ENCODE data around the gene ABCA7. TPM values are rescaled to one million over a fixed set of nuclear protein-coding genes. Genes with fewer than 3 reads are reported as not detected.

Gene ABCA7
- total and polyA plus RNA-seq, 4 donors = 9.4 to 23.7 (median 15.7) TPM

GRCh38 chr19:993831-994393 lies 46.0 kb upstream of the ABCA7 start:
- peaks cover 17% of the 10 kb centered on the region for H3K4me1 ChIP-seq (ENCODE audit: control insufficient read depth, insufficient read depth, low read length)
- no peak overlapping the region for H3K4me3 ChIP-seq (ENCODE audit: low read depth, low read length)
- no peak overlapping the region for H3K27ac ChIP-seq (ENCODE audit: low read depth, low read length)
- H3K27me3 ChIP-seq (ENCODE audit: control insufficient read depth, insufficient read depth, low read length) = peaks cover 36% of the 10 kb centered on the region
- peaks cover 68% of the 10 kb centered on the region for H3K36me3 ChIP-seq (ENCODE audit: control insufficient read depth, insufficient read depth, low read length)
- no peaks in the 10 kb centered on the region for H3K9me3 ChIP-seq (ENCODE audit: control insufficient read depth, insufficient read depth, low read length)
- 89% methylated on average over 43 of the region's 43 CpGs for WGBS (ENCODE audit: insufficient coverage)
- no peak for DNase-seq (ENCODE audit: low read depth in 4 of 6, low spot score in 6 of 6)

GRCh38 chr19:994516-994915 lies 45.4 kb upstream of the ABCA7 start:
- Histone ChIP-seq H3K36me3 (ENCODE audit: control insufficient read depth, insufficient read depth, low read length) (peaks cover 62% of the 10 kb centered on the region), H3K9me3 (ENCODE audit: control insufficient read depth, insufficient read depth, low read length) (no peaks in the 10 kb centered on the region), H3K27me3 (ENCODE audit: control insufficient read depth, insufficient read depth, low read length) (peaks cover 42% of the 10 kb centered on the region), H3K4me1 (ENCODE audit: control insufficient read depth, insufficient read depth, low read length) (peaks cover 17% of the 10 kb centered on the region), H3K27ac (ENCODE audit: low read depth, low read length) (no peak overlapping the region), H3K4me3 (ENCODE audit: low read depth, low read length) (no peak overlapping the region)
- DNase-seq (ENCODE audit: low read depth in 4 of 6, low spot score in 6 of 6) = no peak
- 91% methylated on average over 14 of the region's 18 CpGs for WGBS (ENCODE audit: insufficient coverage)

- Histone ChIP-seq H3K4me3 (ENCODE audit: low read depth, low read length) (no peak overlapping the region), H3K4me1 (ENCODE audit: control insufficient read depth, insufficient read depth, low read length) (peaks cover 17% of the 10 kb centered on the region), H3K36me3 (ENCODE audit: control insufficient read depth, insufficient read depth, low read length) (peaks cover 55% of the 10 kb centered on the region), H3K9me3 (ENCODE audit: control insufficient read depth, insufficient read depth, low read length) (no peaks in the 10 kb centered on the region), H3K27ac (ENCODE audit: low read depth, low read length) (no peak overlapping the region), H3K27me3 (ENCODE audit: control insufficient read depth, insufficient read depth, low read length) (peaks cover 48% of the 10 kb centered on the region)
- WGBS (ENCODE audit: insufficient coverage) = 59% methylated on average over 26 of the region's 26 CpGs
- DNase-seq (ENCODE audit: low read depth in 4 of 6, low spot score in 6 of 6) = peak in 1 of 6 donors; percentile 10
Measured at GRCh38 chr19:995051-995827, 44.7 kb upstream of the ABCA7 start.

- Histone ChIP-seq H3K36me3 (ENCODE audit: control insufficient read depth, insufficient read depth, low read length) (peaks cover 45% of the 10 kb centered on the region), H3K9me3 (ENCODE audit: control insufficient read depth, insufficient read depth, low read length) (no peaks in the 10 kb centered on the region), H3K27ac (ENCODE audit: low read depth, low read length) (no peak overlapping the region), H3K27me3 (ENCODE audit: control insufficient read depth, insufficient read depth, low read length) (peaks cover 54% of the 10 kb centered on the region), H3K4me3 (ENCODE audit: low read depth, low read length) (no peak overlapping the region), H3K4me1 (ENCODE audit: control insufficient read depth, insufficient read depth, low read length) (peaks cover 23% of the 10 kb centered on the region)
- DNase-seq (ENCODE audit: low read depth in 4 of 6, low spot score in 6 of 6) = peak in 2 of 6 donors; percentile 39 to 53
- 11% methylated on average over 64 of the region's 64 CpGs for WGBS (ENCODE audit: insufficient coverage)
Measured at GRCh38 chr19:996051-996838, 43.7 kb upstream of the ABCA7 start.

GRCh38 chr19:998064-998463 lies 41.8 kb upstream of the ABCA7 start:
- WGBS (ENCODE audit: insufficient coverage) = 40% methylated on average over 6 of the region's 6 CpGs
- Histone ChIP-seq H3K27me3 (ENCODE audit: control insufficient read depth, insufficient read depth, low read length) (peaks cover 66% of the 10 kb centered on the region), H3K27ac (ENCODE audit: low read depth, low read length) (no peak overlapping the region), H3K4me3 (ENCODE audit: low read depth, low read length) (no peak overlapping the region), H3K36me3 (ENCODE audit: control insufficient read depth, insufficient read depth, low read length) (peaks cover 30% of the 10 kb centered on the region), H3K9me3 (ENCODE audit: control insufficient read depth, insufficient read depth, low read length) (no peaks in the 10 kb centered on the region), H3K4me1 (ENCODE audit: control insufficient read depth, insufficient read depth, low read length) (peaks cover 29% of the 10 kb centered on the region)
- DNase-seq (ENCODE audit: low read depth in 4 of 6, low spot score in 6 of 6) = no peak

GRCh38 chr19:999379-999719 lies 40.6 kb upstream of the ABCA7 start:
- H3K27ac ChIP-seq (ENCODE audit: low read depth, low read length) = no peak overlapping the region
- H3K4me3 ChIP-seq (ENCODE audit: low read depth, low read length) = no peak overlapping the region
- peaks cover 17% of the 10 kb centered on the region for H3K36me3 ChIP-seq (ENCODE audit: control insufficient read depth, insufficient read depth, low read length)
- peaks cover 66% of the 10 kb centered on the region for H3K27me3 ChIP-seq (ENCODE audit: control insufficient read depth, insufficient read depth, low read length)
- peaks cover 29% of the 10 kb centered on the region for H3K4me1 ChIP-seq (ENCODE audit: control insufficient read depth, insufficient read depth, low read length)
- H3K9me3 ChIP-seq (ENCODE audit: control insufficient read depth, insufficient read depth, low read length) = no peaks in the 10 kb centered on the region
- DNase-seq (ENCODE audit: low read depth in 4 of 6, low spot score in 6 of 6) = no peak
- 85% methylated on average over 3 of the region's 3 CpGs for WGBS (ENCODE audit: insufficient coverage)

- H3K27ac ChIP-seq (ENCODE audit: low read depth, low read length) = no peak within 1 kb of the TSS
- H3K4me1 ChIP-seq (ENCODE audit: control insufficient read depth, insufficient read depth, low read length) = peaks cover 28% of the 10 kb centered on the region
- WGBS (ENCODE audit: insufficient coverage) = 1% methylated on average over 43 of the region's 43 CpGs
- peaks cover 17% of the 10 kb centered on the region for H3K36me3 ChIP-seq (ENCODE audit: control insufficient read depth, insufficient read depth, low read length)
- peaks cover 66% of the 10 kb centered on the region for H3K27me3 ChIP-seq (ENCODE audit: control insufficient read depth, insufficient read depth, low read length)
- H3K9me3 ChIP-seq (ENCODE audit: control insufficient read depth, insufficient read depth, low read length) = no peaks in the 10 kb centered on the region
- peak in 1 of 6 donors; percentile 32 for DNase-seq (ENCODE audit: low read depth in 4 of 6, low spot score in 6 of 6)
- no peak within 1 kb of the TSS for H3K4me3 ChIP-seq (ENCODE audit: low read depth, low read length)
Measured at GRCh38 chr19:1000095-1000494, 39.8 kb upstream of the ABCA7 start, which contains the start of gene GRIN3B. Gene GRIN3B (plus strand): TSS chr19:1000419. CDS start chr19:1000438, 19 bp downstream.

GRCh38 chr19:1000591-1001537 lies 39.0 kb upstream of the ABCA7 start:
- Histone ChIP-seq H3K27ac (ENCODE audit: low read depth, low read length) (no peak overlapping the region), H3K36me3 (ENCODE audit: control insufficient read depth, insufficient read depth, low read length) (peaks cover 11% of the 10 kb centered on the region), H3K4me1 (ENCODE audit: control insufficient read depth, insufficient read depth, low read length) (peaks cover 21% of the 10 kb centered on the region), H3K4me3 (ENCODE audit: low read depth, low read length) (no peak overlapping the region), H3K9me3 (ENCODE audit: control insufficient read depth, insufficient read depth, low read length) (no peaks in the 10 kb centered on the region), H3K27me3 (ENCODE audit: control insufficient read depth, insufficient read depth, low read length) (peaks cover 59% of the 10 kb centered on the region)
- no peak for DNase-seq (ENCODE audit: low read depth in 4 of 6, low spot score in 6 of 6)
- 4% methylated on average over 68 of the region's 73 CpGs for WGBS (ENCODE audit: insufficient coverage)

Measured in spinal cord (tissue), 10 donors.